HG03103 (cell line): ENCODE measurements around the gene CLBA1.
"Not testable (repeated sequence)": the region's sequence is repeated elsewhere in the genome, so short reads cannot be mapped to it uniquely, and the experiment has no call there.

Experiments used
- ATAC-seq: cut with Tn5 transposase; IDR thresholded peaks from one replicate; pipeline ENCODE4 v1.9.1; 2021; ENCODE audit warnings: low read depth; ENCODE audit not compliant: unreplicated experiment

The CLBA1 gene

DNA sequence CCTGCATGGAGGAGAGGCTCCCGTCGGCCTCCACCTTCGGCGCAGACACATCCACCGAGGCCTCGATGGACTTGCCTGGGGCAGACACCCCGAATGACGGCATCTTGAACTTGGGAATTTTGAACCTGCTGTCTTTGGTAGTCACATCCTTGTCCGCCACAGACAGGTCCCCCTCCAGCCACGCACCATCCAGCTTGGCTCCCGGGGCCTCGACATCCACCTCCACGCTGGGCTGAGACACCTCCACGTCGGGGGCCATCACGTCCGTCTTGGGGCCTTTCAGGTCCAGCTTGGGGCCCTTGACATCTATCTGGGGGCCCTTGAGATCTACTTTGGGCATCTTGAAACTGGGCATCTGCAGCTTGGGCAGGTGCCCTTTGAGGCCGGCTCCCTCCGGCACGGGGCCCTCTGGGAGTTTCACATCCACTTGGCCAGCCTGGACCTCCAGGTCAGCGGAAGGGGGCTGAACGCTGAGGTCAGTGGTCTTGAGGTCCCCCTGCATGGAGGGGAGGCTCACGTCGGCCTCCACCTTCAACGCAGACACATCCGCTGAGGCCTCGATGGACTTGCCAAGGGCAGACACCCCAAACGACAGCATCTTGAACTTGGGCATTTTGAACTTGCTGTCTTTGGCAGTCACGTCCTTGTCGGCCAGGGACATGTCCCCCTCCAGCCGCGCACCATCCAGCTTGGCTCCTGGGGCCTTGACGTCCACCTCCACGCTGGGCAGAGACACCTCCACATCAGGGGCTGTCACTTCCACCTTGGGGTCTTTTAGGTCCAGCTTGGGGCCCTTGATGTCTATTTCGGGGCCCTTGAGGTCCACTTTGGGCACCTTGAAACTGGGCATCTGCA lies 37.5 kb upstream of the CLBA1 start:
- not testable (repeated sequence) for ATAC-seq

DNA sequence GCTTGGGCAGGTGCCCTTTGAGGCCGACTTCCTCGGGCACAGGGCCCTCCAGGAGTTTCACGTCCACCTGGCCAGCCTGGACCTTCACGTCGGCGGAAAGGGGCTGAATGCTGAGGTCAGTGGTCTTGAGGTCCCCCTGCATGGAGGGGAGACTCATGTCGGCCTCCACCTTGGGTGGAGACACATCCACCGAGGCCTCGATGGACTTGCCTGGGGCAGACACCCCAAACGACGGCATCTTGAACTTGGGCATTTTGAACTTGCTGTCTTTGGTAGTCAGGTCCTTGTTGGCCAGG lies 36.9 kb upstream of the CLBA1 start:
- ATAC-seq: no peak

GRCh38 chr14:104949406-104949955 lies 36.1 kb upstream of the CLBA1 start:
- not testable (repeated sequence) for ATAC-seq

DNA sequence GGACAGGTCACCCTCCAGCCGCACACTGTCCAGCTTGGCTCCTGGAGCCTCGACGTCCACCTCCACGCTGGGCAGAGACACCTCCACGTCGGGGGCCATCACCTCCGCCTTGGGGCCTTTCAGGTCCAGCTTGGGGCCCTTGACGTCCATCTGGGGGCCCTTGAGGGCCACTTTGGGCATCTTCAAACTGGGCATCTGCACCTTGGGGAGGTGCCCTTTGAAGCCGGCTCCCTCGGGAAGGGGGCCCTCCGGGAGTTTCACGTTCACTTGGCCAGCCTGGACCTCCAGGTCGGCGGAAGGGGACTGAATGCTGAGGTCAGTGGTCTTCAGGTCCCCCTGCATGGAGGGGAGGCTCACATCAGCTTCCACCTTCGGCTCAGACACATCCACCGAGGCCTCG lies 35.6 kb upstream of the CLBA1 start:
- ATAC-seq: no peak

DNA sequence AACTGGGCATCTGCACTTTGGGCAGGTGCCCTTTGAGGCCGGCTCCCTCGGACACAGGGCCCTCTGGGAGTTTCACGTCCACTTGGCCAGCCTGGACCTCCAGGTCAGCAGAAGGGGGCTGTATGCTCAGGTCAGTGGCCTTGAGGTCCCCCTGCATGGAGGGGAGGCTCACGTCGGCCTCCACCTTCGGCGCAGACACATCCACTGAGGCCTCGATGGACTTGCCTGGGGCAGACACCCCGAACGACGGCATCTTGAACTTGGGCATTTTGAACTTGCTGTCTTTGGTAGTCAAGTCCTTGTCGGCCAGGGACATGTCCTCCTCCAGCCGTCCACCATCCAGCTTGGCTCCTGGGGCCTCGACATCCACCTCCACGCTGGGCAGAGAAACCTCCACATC lies 34.9 kb upstream of the CLBA1 start:
- not testable (repeated sequence) for ATAC-seq

GRCh38 chr14:104951863-104952657 lies 33.5 kb upstream of the CLBA1 start:
- not testable (repeated sequence) for ATAC-seq

GRCh38 chr14:104953097-104953496 lies 32.5 kb upstream of the CLBA1 start:
- ATAC-seq: no peak

DNA sequence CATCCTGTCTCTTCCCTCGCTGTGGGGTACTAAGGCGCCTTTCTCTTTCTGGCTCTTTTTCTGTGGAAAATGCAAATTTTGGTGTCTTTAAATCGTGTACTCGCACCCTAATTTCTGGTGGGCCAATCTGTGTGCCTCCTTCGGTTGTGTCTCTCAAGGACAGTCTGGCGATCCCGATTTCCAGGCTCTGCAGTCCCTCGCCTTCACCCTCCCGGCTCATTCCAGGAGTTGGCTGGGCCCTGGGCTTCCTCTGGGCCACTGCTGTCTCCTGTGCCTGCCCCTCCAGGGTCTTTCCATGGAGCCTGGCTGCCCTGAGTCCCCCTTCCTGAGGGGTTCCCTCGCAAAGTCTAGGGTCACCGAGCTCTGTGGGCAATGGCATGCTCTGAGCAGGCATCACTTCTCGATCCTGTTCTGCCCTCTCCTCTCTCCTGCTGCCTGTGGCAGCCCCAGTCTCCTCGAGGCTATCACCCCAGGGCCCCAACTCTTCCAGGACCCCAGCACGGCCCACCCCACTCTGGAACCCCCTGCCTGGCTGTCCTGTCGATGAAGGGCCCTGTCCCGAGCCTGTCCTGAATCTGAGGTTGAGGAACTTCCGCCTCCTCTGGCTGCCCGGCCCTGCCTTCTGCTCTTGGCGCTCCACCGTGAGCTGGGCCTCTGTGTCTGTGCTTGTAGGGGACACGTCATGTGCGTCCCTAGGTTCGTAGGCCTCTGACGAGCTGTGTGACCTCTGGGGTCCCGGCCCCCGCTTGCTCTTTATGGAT lies 31.5 kb upstream of the CLBA1 start:
- ATAC-seq: no peak

DNA sequence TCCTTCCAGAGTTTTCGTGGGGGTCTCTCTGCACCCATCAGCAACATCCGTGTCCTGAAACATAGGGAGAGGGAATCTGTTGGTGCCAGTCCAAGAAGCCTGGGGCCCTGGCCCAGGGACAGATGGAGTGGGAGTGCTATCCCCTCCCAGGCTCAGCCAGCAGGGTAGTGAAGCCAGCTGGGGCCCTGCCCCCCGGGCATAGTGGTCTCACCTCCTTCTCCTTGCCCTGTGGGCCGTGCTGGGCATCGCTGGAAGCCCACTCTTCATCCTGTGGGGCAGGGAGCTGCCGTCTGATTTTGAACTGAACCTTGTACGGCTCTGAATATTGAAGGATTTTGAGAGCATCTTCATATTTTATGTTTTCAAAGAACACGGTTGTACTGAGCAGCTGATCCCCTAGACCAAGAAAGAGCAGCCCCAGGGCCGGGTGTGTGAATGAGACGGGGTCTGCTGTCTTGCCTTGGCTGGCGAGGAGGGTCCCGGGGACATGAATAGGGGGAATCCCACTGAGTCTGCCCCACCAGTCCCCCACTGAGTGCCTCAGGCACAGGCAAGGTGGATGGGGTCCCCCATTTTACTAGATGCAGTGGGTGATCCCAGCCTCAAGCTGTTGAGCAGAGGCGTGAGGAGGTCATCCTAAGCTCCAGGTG lies 30.7 kb upstream of the CLBA1 start:
- no peak for ATAC-seq

GRCh38 chr14:104955396-104955770 lies 30.2 kb upstream of the CLBA1 start:
- ATAC-seq: no peak

DNA sequence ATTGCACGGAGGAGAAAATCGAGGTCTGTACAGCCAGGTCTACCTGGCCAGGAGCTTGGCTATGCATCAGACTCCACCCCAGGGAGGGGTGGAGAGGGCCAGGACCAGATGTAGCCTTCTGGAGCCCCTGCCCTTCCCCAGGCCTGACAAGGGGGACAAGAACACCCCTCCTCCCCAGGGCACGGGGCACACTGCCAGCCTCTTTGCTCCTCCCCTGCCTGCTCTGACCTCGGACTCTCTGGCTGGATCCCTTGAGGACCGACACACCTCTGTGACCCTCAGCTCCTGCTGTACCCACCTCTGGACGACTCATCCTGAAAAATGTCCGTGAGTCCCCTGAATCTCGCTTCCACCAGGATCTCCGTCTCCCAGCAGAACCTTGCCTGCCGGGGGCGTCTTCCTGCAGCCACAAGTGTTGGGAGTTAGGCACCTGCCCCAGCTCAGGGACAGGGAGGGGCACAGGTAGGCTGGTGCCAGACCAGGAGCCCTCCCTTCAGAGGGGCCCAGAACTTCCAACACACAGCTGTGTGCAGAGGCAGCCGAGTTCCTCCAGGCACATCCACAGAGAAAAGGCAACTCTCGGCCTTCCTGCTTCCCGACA lies 29.2 kb upstream of the CLBA1 start:
- no peak for ATAC-seq

- no peak for ATAC-seq
Measured at GRCh38 chr14:104957146-104958113, 28.2 kb upstream of the CLBA1 start.

GRCh38 chr14:104964546-104964945 lies 21.0 kb upstream of the CLBA1 start:
- ATAC-seq: no peak

DNA sequence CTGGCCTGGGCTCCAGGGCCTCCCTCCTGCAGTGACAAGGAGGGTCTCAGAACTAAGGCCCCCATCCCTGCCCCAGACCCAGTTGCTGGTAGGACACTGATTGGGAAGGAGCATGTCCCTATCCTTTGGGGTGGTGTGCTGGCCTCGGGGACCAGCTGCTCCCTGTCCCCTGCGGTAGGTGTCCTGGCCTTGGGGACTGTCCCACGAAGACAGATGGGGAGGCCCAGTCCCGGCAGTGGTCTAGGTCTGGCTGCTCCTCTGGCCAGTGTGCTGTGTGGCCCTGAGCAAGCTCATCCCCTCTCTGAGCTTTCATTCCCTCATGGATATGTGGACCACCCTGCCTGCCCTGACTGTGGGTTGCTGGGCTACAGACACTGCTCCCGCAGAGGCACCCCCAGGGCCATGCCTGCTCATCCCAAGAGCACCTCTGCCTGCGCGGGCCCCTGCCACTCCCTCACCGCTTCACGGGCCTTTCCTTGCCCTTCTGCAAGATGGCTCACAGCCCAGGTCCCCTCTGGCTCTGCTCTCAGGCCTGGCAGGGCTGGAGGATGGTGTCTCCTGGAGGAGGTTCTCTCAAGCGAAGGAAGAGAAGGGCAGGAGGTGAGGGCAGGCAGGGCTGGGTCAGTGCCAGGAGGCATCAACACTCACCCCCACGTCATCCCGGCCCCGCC lies 19.9 kb upstream of the CLBA1 start:
- no peak for ATAC-seq

DNA sequence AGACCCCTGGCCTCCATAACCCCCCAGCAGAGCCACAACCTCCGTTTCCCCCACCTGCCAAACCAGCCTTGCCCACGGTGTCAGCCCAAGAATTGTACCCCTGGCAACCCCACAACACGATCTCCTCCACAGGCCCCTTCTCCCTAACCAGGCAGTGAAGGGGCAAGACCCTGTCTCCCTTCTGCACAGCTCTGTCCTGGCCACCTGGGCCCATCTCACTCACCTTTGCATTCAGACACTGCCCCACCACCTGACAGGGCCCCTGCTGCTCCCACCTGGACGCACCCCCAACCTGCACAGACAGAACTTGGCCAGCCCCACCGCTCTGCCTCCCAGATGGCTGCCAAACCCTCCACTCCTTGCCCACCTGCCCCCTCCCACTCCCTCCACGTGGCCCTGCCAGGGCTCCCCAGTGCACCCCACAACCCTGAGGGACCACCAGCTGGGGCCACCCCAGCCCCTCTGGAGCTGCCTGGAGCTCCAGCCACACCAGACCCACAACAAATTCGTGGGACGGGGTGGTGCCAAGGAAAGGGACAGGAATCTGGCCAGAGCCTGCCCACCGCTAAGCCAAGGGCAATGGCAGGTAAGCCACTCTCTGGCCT lies 19.2 kb upstream of the CLBA1 start:
- no peak for ATAC-seq

DNA sequence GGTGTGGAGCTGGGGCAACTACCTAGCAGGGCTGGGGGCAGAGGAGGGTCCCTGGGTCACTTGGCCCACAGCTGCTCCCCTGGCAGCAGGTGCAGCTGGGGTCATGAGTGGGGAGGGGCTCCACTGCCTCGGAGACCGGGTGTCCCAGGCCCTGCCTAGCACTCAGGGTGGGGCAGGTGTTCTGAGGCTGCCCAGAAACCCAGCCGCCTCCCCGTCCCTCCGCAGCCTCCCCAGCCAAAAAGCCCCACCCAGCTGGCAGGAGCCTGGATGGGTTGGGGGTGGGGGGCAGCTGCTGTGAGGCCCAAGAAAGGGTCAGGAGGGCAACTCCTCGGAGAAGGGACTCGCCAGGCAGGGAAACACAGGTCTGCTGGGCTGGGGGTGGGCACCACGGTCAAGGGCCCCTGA lies 18.6 kb upstream of the CLBA1 start:
- ATAC-seq: no peak

- ATAC-seq: no peak
Measured at GRCh38 chr14:104967386-104968152, 18.0 kb upstream of the CLBA1 start.
